GM18861 (cell line): ENCODE results near the gene COL25A1.

Source experiments
- ATAC-seq: cut with Tn5 transposase; IDR thresholded peaks from one replicate; pipeline ENCODE4 v1.9.1; 2021; ENCODE audit not compliant: unreplicated experiment

Gene COL25A1

DNA sequence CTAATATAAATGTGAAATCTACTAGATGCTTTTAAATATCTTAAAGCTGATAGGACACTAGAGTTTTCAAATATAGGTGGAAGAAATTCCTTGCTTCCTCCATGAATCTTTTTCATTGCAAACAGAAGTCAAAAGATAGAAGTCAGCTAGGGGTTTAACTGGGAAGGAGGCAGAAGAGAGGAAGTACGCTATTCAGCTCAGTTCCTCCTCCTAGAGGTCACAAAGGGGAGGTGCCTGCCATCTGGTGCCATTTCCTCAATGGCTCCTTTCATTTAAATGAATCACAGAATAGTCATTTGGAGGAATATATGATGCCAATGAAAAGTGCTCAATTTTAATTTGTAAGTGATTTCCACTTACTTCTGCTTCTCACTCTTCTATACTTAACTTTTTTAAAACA is 8.5 kb downstream of the COL25A1 start:
- peak; percentile 89 for ATAC-seq

DNA sequence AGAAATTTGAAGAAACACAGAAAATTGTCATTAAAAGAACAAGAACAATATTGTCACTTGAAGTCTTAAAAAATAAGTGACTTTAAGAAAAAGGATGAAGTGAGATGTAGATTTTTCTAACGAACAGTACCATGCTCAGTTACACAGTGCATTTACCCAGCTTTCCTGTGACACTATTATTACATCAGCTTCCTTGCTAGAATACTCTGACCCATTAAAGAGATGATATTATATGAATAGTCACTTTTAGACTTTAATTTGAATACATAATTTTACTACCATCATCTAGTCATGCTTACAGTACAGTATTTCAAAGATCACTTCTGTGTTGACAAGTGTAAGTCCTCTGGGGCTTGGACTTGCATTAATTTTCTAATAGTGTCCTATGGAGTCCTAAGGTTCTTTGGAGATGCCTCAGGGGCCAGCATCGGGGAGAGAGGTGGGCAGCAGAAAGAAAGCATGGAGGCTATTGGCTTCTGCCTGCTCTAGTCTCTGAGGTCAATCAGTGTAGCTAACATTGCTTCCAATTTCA is 10.7 kb downstream of the COL25A1 start:
- no peak for ATAC-seq

DNA sequence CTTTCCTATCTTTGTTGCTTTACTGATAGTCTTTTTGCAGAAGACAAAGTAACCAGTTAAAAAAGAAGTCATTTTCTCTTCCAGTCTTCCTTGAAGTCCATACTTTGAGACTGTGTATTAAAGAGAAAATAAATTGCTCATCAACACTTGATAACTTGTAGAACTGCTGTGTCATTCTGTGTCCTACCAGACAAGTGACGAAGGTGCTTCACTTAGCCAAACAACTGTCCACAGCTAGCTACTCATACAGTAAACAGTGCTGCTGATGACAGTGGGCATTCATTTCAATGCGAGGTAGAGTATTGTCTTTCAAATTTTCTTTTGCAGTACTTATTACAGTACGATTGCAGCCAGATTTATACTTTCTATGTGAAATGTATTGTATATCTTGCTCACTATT is 11.5 kb downstream of the COL25A1 start:
- no peak for ATAC-seq

DNA sequence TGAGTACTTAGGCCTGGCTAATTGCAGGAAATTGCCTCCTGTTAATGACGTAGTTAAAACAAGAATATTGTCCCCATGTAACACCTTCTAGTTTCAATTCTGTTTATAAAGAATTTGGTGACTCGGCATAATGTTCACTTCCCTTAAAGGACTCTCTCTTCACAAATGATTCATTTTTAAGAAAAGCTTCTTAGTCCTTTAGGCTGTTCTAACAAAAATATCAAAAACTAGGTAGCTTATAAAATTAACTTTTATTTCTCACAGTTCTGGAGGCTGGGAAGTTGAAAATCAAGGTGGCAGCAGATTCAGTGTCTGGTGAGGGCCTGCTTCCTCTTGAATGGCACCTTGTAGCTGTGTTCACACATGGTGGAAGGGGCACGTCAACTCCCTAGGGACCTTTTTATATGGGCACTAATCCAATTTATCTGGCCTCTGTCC is 23.8 kb downstream of the COL25A1 start:
- peak; percentile 95 for ATAC-seq

DNA sequence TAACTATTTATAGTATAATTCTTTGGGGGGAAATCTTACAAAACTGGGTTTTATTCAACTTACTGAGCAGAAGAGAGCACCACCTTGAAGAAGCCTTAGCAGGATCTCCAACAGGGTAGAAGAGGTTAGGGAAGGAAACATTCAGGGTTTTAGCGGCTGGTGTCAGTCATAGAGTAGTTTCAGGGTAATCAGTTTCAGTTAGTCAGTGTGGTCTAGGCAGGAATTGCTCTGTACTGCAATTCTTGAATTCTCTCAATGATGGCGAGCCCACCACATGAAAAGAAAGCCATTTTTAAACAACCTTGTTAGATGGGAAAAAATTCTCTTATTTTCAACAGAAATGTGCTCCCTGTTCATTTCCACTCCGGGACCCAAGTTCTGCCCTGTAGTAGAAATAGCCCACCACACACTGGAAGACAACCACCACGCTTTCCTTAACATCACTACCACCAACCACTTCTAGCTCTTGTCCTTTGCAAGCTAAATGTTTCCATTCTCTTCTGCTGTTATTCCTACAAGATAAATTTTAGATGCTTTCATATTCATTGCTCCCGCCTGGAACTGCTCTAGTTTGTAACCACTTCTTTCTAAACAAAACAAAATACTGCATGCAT is 25.9 kb downstream of the COL25A1 start:
- ATAC-seq = no peak

DNA sequence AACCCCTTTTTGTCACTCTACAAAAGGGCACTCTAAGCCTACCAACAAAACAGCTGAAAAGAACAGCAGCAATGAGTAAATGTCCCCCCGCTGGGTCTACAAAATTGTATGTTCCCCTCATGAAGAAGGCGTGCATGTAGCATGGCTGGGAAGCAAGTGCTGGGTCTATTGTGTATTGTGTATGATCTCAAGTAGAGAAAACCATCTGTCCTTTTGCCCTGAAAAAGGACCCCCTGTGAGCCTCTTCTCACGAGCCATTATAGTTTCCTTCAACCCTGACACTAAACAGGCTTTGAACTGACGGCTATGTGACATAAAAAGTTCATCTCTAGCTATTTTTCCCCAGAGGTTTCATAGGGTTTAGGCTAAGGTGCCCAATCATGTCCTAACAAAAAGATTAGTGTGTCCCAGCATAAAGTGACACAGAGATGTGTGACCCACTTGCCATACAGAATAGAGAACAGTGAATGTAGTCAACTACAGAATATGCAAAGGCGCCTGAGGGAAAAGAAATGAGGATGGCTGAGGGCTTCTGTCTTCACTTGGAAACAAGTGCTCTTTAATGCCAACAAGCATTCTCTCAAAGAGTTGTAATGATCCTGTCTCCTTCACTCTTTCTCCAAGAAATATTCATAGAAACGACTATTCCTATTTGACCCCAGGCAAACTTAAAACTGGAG is 27.3 kb downstream of the COL25A1 start:
- ATAC-seq = no peak

DNA sequence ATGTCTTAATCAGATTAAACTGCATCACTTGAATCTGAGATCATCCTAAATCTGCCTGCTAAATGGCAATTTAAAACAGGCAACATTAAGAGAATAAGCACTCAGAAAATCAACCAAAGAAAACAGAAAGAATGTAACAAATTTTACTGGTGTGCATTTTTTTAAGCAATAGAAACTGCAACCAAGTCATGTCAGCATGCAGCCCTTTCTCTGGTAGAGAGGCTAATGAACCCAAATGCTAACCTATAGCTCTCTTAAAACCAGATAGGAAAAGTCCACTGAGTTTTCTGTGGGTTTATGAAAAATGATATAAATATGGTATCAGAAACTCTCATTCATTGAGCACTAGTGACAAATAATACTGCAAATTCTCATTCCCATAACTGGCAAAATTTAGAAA is 35.6 kb downstream of the COL25A1 start:
- no peak for ATAC-seq

DNA sequence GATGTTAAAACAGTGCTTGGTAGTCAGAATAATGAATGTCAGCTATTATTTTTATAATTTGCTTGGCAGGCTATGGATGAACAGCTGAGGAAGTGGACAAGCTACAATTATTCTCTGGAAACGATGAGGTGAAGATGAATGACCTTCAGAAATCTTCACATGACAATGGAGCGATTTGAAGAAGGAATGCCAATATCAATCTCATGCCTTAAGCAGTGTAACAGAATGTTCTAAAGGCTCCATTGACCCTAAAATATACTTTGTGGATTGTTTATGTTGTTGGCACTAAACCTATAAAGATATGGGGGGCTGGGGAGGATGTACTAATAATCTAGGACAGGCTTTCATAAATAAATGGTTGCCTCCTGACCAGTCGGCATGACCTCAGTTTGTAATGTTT is 36.2 kb downstream of the COL25A1 start:
- ATAC-seq = no peak

DNA sequence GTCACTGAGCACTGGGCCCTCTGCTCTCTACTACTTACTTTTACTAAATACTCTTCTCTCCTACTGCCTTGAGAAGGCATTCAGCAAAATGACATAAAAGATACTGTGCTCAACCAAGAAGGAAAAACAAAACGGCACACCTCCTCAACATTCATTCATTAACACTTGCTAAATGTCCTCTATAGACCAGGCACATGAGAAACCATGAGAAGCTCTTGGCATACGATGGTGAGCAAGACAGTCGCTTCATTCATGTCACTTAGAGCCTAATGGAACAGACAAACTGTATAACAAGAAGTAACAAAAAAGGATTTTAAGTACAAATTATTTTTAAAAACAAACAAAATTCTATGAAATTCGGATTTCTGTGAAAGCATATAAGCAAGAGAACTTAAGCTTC is 38.7 kb downstream of the COL25A1 start:
- no peak for ATAC-seq

DNA sequence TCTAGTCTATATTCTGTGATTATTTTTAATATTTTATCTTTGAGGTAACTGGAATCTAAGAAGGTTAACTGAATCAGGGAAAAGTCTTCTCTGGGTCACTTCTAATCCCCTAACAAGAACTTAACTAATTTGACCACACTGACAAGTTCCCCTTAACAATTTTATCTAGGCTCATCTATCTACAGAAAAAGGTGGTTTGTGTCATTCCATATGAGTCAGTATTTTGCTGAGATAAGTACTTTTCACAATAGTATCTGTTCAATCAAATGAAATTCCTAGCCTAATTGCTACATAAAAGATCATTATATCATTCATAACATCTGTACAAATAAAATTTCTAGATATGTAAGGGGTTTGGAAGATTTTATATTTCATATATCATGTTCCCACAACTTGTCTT is 45.6 kb downstream of the COL25A1 start:
- no peak for ATAC-seq

DNA sequence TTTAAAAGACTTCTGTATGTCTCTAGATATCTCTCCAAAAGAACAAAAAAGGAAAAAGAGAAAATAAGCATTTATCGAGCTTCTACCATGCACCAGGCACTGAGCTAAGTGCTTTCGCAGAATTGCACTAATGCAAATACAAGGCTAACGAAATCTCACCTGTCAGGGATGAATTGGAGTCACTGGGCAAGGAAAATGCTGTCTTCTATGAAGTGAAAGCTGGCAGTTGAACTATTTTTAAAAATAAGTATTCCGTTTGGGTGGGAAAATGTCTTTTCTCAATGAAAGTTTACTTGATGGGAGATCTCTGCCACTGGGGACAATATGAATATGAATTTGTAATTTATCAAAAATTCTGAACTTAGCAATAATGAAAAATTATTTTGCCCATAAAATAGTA is 47.6 kb downstream of the COL25A1 start:
- no peak for ATAC-seq

DNA sequence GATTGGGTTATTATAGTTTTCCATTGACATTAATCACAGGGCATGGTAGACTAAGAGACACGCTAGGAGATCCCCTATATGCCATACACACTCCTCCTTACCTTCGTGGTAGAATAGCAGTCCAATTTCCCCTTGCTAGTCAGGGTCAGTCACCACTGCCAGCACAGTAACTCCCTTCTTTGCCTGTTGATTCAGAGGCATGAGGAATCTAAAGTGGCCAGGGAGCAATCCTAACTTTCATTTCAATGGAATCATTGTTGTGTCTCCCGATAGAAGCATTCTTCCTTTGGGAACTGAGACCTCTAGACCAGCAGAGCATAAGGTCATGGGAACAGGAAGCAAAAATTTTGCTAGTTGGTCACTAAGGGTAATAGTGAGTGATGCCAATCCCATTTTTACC is 51.1 kb downstream of the COL25A1 start:
- ATAC-seq = no peak

DNA sequence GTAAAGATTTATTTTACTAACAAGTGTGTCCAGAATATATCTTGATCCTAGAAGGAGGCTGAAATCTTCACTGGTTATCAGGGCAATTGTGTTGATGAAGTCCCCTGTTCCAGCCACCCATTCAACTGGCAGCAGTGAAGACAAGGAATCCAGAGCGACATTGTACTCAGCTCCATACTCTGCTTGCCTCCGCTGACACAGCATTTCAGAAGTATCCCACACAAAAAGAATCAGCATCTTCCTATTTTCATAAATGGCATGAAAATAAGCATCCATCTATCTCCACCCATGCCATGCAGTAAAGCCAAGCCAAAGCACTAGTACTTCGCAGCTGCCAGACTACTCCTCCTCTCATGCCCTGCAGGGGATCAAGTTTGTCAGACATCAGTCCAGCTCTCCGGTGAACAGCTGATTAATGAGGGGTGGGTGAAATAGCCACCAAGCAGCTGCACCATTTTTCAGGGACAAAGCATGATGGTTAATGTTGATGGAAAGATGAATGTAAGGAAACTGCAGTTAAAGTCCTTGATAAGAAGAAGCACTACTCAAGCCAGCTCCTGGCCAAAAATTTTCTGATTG is 54.0 kb downstream of the COL25A1 start:
- ATAC-seq = no peak

DNA sequence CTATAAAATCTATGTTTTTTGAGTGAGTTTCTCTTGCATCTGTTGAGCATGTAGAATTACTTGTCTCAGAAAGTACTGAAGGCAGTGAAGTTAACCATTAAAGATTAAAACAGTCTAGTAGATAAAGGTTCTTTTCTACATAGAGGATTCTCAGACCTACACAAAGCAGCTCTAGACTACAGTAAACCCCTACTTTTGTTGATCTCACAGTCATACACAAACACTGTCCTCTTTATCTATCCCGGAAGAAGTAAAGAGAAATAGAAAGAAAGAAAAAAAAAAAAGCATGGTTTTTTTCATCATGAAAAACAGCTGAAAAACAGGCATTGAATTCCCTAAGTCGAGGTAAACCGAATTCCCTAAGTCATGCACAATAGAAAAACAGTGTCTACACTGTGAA is 58.6 kb downstream of the COL25A1 start:
- no peak for ATAC-seq

DNA sequence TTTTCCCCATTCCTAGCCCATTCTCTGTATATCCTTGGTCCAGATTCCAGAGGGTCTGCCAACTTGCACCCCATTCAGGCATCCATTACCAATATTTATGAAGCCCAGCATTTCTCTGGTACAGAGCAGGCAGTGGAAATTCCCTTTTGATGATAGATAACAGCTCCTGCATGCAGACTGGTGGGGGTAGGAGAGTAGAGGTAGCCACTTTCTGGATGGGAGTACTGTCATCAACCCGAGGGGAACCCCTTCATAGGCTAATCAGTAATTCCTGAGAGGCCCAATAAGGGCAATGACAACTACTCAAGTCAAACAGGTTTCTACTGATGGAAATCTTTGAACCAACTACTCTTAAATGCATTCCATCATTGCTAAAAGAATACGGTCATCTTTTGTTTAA is 63.7 kb downstream of the COL25A1 start:
- ATAC-seq = no peak

DNA sequence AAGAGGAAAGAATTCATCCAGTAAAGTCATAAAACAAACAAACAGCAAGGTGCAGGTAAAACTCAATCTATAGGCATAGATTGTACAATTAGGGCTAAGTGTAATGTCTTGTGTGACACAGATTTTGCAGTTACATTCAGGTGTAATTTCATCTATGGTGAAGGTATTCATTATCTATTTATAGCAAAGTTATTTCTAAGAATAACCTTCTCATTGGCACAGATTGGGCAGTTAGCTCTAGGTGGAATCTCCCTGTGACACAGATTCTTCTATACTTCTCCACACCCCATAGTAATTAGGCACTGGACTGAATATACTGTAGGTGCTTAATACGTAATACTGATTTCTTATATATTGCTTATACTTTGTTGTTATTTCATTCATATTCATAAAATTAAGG is 66.8 kb downstream of the COL25A1 start:
- no peak for ATAC-seq

DNA sequence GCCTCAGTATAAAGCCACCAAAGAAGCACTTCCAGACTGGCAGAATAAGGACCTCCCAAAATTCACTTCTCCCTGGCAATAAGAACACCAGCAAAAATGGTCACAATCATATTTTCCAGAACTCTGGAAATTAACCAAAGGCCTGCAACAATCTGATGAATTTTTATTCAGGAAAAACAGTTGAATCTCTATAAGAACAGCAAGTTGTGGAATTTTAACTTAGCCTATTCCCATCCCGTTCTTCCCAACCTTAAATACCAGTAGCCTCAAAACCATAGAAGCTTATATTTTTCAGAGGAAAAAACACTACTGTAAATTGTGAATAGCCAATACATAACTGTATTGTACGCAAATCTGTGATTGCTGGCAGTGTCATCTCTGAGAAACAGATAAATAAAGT is 67.9 kb downstream of the COL25A1 start:
- no peak for ATAC-seq

DNA sequence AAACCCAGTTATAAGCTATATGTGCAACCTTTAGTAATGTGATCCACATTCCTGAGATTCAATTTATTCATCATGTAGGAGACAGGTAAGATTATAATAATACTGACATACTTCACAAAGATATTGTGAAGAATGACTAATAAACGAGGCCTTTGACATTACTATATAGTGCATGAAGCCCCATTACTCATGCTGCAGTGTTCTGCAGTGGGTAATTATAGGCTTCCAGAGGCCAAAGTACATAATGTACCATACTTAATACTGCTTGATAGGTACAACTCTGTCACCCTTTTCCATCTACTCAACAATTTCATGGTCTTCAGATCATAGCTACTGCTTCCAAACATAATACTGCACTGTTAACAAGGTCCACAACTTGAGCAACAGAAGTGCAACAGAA is 68.9 kb downstream of the COL25A1 start:
- ATAC-seq = no peak

DNA sequence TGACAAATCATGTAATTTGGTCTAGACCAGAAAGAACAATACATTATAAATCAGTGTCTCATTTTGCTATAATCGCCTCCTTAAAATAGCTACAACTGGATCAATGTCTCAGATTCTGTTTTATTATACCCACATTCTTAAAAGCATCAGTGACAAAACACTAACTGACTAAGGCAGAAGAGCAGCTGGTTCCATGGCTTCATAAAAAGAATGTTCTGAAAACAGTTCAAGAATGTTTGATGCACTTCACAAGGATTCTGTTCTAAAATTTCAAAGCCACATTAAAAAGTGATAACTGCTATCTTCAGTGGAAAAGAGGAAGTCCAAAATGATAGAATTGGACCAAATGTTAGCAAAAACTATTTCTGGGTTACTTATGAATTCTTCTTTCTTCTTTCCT is 69.8 kb downstream of the COL25A1 start:
- no peak for ATAC-seq

DNA sequence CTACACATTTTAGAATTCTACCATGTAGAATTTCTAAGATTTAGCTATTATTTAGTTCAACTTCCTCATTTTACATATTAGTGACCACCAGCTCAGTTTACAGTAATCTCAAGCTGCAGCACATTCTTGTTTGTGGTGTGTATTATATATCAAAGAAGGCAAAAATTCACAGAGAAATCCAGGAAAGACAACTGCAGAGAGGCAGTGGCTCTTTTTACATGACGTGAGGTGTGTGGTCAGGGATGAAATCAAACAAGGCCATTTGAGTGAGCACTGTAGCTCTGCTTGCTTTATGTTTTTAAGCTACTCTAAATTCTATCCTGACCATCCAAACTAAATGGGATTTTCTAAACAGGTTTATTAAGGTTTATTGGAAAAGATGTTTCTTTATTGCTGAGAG is 71.1 kb downstream of the COL25A1 start:
- ATAC-seq = no peak

DNA sequence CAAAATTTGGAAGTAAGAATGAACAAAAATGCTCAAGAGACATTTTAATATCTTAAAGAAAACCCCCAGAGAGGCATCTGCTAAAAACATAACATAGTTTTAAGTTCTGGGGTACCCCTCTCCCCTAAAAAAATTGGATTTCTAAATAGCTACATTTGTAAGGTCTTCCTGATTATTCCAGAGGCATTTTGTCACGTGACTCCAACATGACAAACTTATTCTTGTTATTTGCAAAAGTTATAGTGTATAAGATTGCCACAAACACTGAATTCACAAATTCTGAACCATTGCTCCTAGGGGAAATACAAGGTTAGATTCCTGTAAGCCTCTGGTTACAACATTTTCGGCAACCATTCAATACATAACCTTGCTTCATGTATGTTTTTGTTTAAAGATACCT is 73.4 kb downstream of the COL25A1 start:
- no peak for ATAC-seq

DNA sequence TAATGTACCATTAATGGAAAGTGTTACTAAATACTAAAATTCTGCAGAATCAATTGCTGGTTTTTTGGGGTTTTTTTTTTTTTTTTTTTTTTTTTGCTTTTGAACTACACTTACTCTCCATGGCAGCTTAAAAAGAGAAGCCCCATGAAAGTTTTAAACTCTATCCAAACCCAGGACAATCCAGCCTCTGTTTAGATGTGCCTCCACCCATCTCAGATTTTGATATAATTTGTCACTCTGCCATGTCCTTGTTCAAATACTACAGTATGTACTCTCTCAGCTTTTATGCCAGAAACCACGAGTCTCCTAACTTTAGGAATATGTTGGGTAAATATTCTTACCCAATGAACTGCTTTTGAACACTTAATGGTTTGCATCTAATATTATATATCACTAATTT is 84.2 kb downstream of the COL25A1 start:
- ATAC-seq = no peak
